NCI-H1694 (cell line): ENCODE data around the gene PTPRE.

Experiments
- DNase-seq: peaks from one replicate; lab custom pipeline; 2025; lab: John Stamatoyannopoulos, UW

Gene PTPRE

DNA sequence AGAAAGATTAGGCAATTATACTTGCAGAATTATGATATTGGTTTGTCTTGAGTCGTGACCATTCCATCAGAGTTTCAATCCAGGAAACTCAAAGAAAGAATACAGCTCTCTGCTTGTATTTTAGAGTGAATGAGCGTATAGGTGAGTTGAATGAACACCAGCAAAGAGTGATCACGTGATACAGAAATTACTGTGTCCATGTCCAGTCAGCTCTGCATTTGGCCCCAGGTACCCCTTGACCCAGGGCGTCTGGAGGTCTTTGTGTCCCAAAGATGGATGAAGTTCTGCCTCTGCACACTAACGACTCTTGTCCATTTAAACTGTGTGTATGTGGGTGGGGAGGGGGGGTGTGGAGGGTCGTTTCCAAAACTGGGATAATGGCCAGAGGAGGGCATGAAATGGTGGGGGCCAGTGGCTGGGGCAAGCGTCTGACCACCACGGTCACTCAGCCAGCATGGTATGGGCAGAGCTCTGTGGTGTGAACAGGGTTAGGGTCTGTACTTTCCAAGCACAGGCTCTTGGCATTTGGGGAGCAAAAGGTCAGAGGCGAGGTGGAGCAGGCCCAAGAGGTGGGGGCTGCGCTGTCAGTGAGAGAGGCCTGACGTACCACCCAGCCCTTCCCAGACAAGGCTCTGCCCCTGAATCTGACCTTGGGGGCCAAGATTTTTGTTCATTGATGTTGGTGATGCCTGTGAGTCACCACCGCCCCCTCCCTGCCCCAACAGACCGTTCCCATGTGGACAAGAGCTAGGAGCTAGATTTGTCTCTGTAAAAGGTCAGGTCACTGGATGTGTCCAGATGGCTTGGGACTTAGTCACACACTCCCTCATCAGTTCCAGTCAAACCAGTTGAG is 1.4 kb downstream of the PTPRE start:
- DNase-seq, result no peak

DNA sequence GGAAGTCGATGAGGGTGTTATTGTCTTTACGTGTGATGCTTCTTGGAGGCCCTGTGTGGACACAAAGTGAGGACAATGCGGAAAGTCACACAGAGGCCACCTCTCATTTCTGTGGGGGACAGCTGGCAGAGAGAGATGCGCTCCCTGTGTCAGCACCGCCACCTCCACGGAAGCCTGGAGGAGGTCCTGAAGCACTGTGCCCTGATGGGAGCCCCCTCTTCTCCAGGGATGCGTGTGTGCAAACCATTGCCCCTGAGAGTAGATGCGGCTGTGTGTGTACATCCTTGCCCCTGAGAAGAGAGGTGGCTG is 2.0 kb downstream of the PTPRE start:
- no peak for DNase-seq

DNA sequence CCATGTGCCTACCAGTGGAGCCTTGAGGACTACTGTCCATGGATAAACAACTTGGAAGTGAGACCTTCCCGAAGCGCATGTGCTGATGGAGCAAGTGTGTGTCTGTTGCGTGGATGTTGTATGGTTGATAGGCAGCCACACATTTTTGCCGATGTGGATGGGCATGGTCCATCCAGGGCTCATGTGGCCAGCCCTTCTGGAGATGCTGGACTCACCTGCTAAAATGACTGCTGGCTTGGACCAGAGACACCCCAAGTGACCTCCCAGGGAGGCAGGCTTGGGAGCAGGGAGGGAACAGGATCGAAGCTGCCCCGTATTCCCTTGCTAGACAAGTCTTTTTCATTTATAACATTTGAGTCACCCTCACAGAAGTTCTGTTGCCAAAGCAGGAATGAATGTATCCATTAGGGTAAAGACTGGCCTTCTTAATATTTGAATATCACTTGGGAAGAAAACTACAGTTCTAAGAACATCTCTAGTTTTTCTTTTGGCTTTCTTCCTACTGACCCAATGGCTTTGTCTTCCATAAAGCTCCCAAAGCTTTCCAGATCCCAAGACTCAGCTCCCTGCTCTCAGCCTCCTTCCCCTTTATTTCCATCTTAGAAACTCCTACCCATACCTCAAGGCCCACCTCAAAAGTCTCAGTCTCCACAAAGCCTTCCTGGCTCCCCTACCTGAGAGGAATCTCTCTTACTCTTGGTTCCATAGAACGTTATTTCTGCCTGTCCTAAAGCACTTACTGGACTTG is 3.0 kb downstream of the PTPRE start:
- no peak for DNase-seq

DNA sequence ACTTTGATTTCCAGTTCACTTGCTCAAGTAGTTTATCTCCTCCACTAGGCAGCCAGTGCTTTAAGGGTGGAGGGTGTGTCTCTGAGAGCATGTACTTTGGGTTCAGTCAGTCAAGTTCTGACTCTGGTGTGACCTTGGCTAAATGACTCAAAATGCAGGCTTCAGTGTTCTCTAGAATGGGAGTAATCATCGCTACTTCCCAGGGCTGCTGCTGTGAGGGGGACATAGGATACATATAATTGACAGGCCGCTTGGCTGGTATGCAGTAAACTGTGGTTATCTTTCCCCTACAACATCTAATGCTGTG is 3.5 kb downstream of the PTPRE start:
- DNase-seq, result no peak

DNA sequence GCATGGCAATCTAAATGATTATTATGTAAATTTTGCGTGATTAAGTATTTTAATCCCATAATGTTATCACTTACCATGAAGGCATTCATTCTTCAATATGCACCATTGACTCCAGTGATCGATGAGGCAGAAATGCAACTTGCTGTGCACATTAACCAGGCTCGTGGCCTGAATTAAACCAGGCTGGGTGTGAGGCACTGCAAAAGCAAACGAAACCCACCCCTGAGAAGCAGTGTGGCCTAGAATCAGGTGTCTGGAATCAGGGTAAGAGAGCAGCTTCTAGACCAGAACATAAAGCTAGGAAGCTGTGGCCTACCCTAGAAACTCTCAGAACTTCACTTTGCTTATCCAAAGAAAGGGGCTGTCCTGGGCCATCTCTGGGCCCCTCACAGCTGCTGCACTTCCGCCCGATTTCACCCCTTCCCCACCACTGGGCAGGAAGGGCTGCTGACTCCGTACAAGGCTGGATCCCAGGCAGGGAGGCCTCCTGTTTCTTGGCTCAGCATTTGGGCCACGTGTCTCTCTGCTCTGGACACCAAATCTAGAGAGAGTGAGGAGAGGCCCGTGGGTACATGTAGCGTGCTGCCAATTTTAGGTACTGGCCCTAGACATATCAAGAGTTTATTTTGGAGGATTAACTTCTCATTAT is 4.4 kb downstream of the PTPRE start:
- no peak for DNase-seq

DNA sequence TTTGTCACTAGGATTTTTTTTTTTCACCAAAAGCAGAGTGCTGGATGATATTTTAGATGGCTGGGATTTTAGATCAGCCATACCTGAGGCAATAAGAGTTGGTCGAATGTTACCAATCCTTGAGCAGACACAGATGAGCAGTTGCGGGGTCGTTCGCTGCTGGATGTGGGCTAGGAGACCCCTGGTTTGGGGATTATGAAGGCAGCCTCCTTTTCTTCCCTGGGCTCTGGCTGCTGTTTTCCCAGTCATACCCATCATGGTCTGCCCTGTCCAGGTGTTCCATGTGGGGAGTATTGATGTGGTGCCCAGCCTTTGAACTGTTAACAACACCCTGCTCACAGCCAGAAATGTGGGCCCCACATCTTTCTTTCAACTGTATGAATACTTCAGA is 5.0 kb downstream of the PTPRE start:
- no peak for DNase-seq

DNA sequence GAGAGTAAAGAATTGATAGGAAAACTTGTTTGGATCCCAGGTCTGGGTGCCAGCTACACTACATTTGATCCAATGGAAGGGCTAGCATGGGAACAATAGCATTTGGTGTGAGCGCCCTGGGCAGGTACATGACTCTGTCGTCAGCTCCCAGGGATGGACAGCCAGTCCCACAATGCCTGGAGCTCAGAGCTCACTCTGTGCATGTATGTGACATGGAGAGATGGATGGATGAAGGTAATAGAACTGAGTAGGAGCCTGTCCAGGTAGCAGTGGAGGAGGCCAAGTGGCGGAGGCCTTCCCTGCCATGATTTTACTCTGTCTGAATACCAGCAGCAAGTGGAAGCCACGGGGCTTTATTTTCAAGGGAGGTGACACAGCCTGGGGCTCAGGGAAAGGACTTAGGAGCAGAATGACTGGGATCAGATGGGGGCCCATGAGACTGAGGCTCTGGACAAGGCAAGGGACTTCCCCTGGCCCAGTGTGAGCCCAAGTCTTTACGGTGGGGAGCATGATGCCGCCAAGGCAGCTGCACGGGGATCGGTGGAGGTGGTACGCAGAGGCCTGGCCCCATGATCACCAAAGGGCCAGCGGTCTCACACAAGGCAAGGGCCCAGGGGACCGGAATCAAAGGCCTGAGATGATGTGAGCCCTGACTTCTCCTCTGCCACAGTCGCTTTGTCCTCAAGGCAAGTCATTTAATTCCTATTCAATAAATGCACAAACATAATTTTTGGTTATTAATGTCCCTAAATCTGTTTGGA is 5.9 kb downstream of the PTPRE start:
- no peak for DNase-seq

DNA sequence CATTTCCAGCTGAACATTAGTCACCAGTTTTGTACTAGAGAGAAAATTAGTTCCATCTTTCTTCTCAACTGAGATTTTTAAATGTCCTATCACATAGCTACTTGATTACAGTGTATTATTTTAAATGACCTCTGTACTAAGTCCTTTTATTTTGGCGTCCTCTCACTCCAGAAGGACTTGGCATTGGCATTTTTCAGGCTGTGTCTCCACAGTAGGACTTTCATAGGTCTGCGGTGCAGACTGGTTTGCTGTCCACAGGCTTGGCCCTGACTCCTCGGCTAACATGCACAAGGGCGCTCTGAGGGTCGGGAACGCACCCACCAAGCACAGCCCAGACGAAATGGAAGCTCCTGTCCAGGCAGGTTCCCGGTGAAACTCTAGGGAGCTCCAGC is 6.5 kb downstream of the PTPRE start:
- DNase-seq, result no peak

DNA sequence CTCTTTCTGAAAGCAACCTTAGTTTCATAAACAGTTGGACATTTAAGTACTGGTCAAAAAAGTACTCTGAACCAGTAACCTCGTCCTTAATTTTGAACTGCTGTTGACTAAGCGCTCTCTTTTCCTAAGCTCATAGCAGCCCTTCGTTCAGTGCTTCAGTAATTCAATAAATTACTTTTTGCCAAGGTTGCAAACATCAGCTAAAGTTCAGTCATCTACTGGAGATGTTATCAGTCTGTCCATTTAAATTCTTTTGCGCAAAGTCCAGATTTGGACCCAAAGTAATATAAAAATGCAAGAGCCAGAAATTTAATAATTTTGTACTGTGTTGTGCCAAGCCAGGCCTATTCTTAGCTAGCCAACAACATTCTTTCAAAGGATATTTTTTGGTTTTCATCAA is 8.4 kb downstream of the PTPRE start:
- no peak for DNase-seq

DNA sequence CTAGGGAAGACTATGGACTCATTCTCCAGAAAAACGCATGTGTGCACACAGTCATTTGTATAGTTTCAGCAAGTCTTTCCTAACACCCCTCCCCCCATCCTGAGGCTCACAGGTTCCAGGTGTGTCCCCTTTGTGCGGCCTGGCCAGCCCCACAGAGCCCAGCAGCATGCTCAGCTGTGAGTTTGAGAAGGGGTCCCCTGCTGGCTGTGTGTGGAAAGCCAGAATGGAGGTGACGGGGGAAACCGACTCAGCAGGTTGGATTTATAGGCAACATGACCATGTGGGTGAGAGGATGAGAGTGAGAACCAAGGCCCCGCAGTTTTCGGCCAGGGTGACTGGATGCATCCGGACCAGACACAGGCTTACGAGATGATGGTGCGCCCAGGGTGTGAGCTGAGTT is 9.9 kb downstream of the PTPRE start:
- DNase-seq, result no peak

DNA sequence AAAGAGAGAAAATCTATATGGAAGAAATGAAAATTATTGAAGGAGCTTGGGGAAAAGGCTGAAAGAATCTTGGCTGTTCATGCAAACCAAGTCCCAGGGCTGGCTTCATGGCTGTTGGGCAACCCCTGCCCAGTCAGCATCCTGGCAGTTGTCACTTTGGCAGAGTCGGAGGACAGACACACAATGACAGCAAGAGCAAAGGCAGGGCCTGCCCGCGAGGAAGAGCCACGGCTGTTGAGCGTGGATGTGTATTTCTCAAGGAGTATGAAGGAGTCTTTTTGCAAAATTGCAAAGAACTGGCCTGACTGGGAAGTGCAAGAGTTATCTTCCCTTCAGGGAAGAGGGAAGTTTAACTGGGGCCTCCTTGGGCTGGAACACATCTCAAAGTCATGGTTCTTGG is 11.7 kb downstream of the PTPRE start:
- no peak for DNase-seq

DNA sequence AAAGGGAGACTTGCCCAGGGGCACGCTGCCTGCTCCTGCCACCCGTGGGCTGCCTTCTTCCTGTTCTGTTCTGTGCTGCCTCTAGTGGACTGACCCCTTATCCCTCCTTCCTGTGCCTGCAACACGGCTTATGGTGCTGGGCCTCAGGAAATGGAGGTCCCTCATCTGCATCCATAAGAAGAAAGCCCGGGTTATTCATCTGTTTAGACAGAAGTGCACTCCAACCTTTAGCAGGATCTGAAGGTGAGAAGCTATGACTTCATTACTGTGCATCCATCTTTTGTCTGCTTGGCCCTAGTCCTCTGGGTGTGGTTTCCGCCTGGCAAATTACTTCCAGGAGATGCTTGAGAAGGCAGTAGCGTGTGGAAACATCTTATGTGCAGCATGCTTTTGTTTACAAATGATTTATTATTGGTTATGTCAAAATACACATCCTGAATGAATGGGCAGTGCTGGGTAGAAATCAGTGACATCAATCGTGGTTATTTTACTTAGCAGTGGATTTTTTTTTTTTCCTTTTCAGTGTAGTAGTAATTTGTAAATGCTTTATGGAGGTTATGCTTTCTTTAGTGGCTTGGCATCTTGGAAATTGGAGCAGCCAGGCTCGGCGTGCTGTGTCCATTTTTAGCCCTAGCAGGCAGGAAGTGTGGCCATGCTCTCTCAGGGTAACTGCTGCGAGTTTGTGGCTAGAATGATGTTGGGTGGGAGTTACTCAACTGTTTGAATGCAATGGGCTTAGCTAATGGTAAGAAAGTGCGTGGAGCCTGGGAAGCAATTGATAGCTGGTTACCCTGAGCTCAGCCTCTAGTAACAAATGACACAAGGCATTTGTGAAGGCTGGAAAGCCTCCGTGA is 12.7 kb downstream of the PTPRE start:
- no peak for DNase-seq

DNA sequence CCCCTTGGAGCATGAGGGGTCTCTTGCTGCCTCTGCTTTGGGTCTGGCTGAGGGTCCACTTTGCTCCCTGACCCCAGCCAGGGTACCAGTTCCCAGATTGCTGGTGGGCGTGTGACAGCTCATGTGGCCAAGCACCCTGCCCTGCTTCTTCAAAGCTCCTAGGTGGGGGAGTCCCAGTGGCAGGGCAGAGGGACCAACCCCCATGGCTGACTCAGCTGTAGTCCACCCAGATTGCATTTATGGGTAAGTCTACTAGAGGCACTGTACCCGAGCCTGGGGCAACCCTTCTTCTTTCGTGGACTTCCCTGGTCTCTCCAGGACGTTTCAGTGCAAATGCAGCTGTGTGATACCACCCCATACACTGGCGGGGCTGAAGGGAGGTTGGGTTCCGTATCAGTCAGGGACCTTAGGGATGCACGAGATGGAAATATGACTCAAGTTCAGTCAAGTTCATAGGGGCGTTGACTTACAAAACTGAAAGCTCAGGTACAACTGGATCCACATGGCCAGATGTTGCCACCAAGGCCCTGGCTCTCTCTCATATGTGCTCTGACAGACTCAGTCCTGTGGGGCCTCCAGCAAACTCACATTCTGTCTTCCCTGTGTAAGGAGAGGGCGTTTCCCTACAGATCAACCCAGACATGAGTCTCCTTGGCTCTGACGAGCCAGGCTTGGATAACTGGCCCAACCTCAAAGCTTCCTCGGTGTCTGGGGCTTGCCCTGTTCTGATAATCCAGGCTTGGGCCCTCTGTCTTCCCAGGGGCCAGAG is 13.6 kb downstream of the PTPRE start:
- no peak for DNase-seq

DNA sequence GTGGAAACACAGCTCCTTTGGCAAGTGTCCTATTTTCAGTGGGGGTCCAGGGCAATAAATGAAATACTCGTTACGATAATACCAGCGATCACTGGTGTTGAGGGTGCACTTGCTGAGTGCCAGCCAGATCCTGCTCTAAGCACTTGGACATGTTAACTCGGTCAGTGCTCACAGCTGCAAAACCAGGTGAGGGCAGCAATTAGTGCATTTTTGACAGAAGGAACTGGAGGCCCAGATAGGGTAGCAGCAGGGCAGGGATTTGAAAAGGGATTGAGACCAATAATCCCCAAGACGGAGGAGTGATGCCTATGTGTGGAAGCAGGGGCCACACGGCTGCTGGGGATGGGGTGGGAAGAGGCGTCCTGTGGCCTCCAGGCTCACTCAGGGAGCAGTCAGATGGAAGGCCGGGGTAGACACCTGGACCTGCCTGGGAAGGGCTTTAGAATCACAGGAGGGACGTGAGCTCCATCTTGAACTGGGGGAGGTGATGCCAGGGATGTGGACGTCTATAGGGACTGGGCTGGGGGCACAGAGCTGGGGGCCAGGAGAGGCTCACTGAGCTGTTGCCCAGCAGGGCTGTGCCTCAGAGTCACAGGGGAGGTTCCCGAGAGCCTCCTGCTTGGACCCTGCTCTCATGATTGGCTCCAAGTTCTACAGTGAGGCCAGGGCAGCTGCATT is 14.3 kb downstream of the PTPRE start:
- no peak for DNase-seq

DNA sequence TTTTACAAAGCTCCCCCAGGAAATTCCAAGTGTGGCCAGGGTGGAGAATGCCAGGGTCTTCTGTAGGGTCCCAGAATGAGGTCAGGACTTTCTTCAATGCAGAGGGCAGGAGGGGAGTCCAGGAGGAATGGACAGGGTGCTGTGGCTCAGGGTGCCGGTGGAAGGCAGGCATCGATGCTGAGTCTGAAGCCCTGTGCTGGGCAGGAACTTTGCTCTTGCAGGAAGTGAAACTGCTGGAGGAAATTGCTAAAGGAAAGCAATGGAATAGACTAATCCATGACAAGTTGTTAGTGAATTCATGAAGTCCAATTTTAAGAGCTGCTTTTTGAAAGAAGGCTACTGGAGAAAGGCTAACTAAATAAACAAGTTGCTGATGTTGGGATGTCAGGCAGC is 14.8 kb downstream of the PTPRE start:
- no peak for DNase-seq

DNA sequence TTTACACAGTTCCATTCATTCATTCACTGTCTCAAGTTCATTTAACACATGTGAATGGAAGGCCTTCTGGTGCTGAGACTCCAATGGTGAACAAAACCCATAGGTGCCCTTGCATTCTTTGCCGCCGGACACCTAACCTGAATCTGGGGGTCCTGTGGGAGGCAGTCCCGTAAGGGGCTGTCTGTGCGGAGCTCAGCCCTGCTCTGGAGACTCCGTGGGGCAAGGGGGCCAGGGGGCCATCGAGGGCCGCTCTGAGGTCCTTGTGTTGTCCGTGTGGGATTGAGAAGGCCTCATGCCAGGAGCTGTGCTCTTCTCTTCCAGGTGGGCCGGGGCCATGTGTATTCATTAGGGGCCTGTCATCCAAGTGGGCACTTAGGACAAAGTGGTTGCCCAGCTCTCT is 15.3 kb downstream of the PTPRE start:
- no peak for DNase-seq

DNA sequence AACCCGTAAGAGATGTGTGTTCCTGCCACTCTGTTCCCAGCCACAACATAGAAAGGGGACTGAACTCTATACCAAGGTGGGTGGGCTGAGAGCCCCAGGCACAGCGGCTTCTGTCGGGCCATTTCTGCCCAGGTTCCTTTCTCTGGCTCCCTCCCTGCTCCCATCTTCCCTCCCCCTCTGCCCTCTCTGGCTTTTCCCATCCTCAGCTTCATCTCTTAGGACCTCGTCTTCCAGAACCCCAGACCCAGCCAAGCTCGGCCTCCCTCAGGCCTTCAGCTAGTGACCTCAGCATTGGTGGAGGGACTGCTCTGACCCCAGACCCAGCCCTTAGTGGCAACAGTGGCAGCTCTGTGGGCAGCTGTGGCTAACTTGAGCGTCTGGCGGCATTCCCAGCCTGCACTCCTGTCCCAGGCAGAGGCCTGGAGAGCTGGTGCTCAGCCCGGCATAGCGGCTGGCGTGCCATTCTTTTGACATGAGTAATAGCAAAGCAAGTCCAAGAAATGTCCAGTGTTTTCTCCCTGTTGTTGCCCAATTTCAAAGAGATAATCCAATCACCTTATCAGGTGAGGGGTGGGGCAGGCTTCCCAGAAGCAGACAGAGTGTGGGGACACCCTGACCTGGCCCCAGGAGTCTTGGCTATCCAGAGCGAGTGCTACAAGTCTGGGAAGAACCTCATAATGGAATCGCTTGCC is 15.9 kb downstream of the PTPRE start:
- DNase-seq, result no peak

DNA sequence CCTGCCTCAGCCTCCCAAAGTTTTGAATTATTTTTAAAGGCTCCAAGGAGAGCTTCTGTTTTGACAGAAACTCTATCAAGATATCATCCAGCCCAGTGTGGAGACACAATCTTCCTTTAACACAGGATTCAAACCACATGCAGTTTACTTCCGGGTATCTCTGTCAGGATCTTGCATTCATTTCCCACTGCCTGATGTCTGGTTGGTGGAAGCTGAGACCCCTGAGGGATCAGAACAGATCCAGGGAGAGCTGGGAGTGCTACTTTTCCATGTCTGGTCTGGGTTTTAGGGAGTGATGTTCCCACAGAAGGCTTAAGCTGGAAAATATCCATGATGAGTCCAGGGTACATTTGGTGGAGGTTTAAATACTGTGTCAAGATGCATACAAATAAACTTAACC is 16.7 kb downstream of the PTPRE start:
- DNase-seq, result no peak

DNA sequence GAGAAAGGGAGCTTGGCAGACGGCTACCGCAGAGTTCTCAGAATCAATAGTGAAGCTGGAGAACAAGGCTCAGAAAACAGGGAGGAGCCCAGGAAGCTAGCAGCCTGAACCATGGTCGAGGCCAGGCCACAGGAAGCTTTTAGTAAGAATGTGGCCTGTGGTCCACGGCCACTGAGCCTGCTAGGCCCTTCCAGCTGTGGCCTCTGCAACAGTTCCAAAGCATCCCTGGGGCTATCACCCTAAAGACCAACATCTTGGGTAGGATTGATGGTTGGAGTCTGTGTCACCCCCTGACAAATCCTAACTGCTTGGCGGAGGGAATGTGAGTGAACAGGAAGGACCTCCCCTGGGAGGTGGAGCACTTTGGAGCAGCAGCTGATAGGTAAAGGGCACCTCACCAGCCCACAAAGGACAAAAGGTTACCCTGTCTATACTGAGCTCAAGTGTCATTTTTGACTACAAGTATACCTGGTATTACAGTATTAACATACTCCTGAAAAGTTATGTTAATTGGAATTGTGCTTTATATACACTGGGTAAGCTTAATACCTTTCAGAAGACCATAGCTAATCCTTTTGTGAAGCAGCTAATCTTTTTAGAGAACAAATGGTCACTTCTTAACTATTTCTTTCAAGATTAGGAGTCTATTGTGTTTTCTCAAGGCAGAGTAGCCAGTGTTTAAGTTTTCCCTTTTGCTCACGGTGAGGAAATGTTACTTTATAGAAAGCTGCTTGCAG is 18.7 kb downstream of the PTPRE start:
- DNase-seq, result no peak
